Measurements from ENCODE around the gene KCNH3.

KCNH3 gene

GRCh38 chr12:49539406-49540228 lies 787 bp downstream of the KCNH3 start:
- no peak overlapping the region for H3K9ac ChIP-seq (ENCODE audit: low read depth, low read length)
- H3K27me3 ChIP-seq (ENCODE audit: control insufficient read depth, insufficient read depth, low read length) = peaks cover 99% of the 10 kb centered on the region
- H3K27ac ChIP-seq (ENCODE audit: low read depth, low read length) = no peak overlapping the region
- peaks cover 11% of the 10 kb centered on the region for H3K4me1 ChIP-seq (ENCODE audit: control insufficient read depth, insufficient read depth, low read length)
- H3K4me3 ChIP-seq (ENCODE audit: low read depth, low read length) = peak overlapping the region; percentile 41; the same call in 1 of the 2 replicates
- H3K36me3 ChIP-seq (ENCODE audit: control insufficient read depth, insufficient read depth, low read length) = no peaks in the 10 kb centered on the region
- no peaks in the 10 kb centered on the region for H3K9me3 ChIP-seq (ENCODE audit: control insufficient read depth, insufficient read depth, low read length)

GRCh38 chr12:49540229-49541139 lies 1.7 kb downstream of the KCNH3 start:
- H3K27ac ChIP-seq (ENCODE audit: low read depth, low read length) = no peak overlapping the region
- peaks cover 100% of the 10 kb centered on the region for H3K27me3 ChIP-seq (ENCODE audit: control insufficient read depth, insufficient read depth, low read length)
- no peaks in the 10 kb centered on the region for H3K9me3 ChIP-seq (ENCODE audit: control insufficient read depth, insufficient read depth, low read length)
- H3K4me1 ChIP-seq (ENCODE audit: control insufficient read depth, insufficient read depth, low read length) = peaks cover 11% of the 10 kb centered on the region
- no peaks in the 10 kb centered on the region for H3K36me3 ChIP-seq (ENCODE audit: control insufficient read depth, insufficient read depth, low read length)
- no peak overlapping the region for H3K9ac ChIP-seq (ENCODE audit: low read depth, low read length)
- no peak overlapping the region for H3K4me3 ChIP-seq (ENCODE audit: low read depth, low read length)

GRCh38 chr12:49541140-49541861 lies 2.5 kb downstream of the KCNH3 start:
- Histone ChIP-seq H3K4me3 (ENCODE audit: low read depth, low read length) (no peak overlapping the region), H3K27ac (ENCODE audit: low read depth, low read length) (no peak overlapping the region), H3K4me1 (ENCODE audit: control insufficient read depth, insufficient read depth, low read length) (peaks cover 11% of the 10 kb centered on the region), H3K27me3 (ENCODE audit: control insufficient read depth, insufficient read depth, low read length) (peaks cover 100% of the 10 kb centered on the region), H3K9me3 (ENCODE audit: control insufficient read depth, insufficient read depth, low read length) (no peaks in the 10 kb centered on the region), H3K36me3 (ENCODE audit: control insufficient read depth, insufficient read depth, low read length) (no peaks in the 10 kb centered on the region), H3K9ac (ENCODE audit: low read depth, low read length) (no peak overlapping the region)

- H3K27ac ChIP-seq (ENCODE audit: low read depth, low read length) = no peak overlapping the region
- H3K4me1 ChIP-seq (ENCODE audit: control insufficient read depth, insufficient read depth, low read length) = peaks cover 11% of the 10 kb centered on the region
- no peak overlapping the region for H3K9ac ChIP-seq (ENCODE audit: low read depth, low read length)
- peaks cover 95% of the 10 kb centered on the region for H3K27me3 ChIP-seq (ENCODE audit: control insufficient read depth, insufficient read depth, low read length)
- H3K4me3 ChIP-seq (ENCODE audit: low read depth, low read length) = no peak overlapping the region
- no peaks in the 10 kb centered on the region for H3K36me3 ChIP-seq (ENCODE audit: control insufficient read depth, insufficient read depth, low read length)
- no peaks in the 10 kb centered on the region for H3K9me3 ChIP-seq (ENCODE audit: control insufficient read depth, insufficient read depth, low read length)
Observed at GRCh38 chr12:49541911-49542505, 3.2 kb downstream of the KCNH3 start.

GRCh38 chr12:49542592-49543160 lies 3.8 kb downstream of the KCNH3 start:
- Histone ChIP-seq H3K9ac (ENCODE audit: low read depth, low read length) (no peak overlapping the region), H3K36me3 (ENCODE audit: control insufficient read depth, insufficient read depth, low read length) (no peaks in the 10 kb centered on the region), H3K27me3 (ENCODE audit: control insufficient read depth, insufficient read depth, low read length) (peaks cover 95% of the 10 kb centered on the region), H3K4me3 (ENCODE audit: low read depth, low read length) (no peak overlapping the region), H3K9me3 (ENCODE audit: control insufficient read depth, insufficient read depth, low read length) (no peaks in the 10 kb centered on the region), H3K27ac (ENCODE audit: low read depth, low read length) (no peak overlapping the region), H3K4me1 (ENCODE audit: control insufficient read depth, insufficient read depth, low read length) (peaks cover 6% of the 10 kb centered on the region)

GRCh38 chr12:49543221-49543913 lies 4.5 kb downstream of the KCNH3 start:
- Histone ChIP-seq H3K4me3 (ENCODE audit: low read depth, low read length) (0 out of 2 replicates have a peak overlapping the region, but pooled peaks have one; percentile 59), H3K27me3 (ENCODE audit: control insufficient read depth, insufficient read depth, low read length) (peaks cover 95% of the 10 kb centered on the region), H3K9me3 (ENCODE audit: control insufficient read depth, insufficient read depth, low read length) (no peaks in the 10 kb centered on the region), H3K4me1 (ENCODE audit: control insufficient read depth, insufficient read depth, low read length) (peaks cover 3% of the 10 kb centered on the region), H3K36me3 (ENCODE audit: control insufficient read depth, insufficient read depth, low read length) (no peaks in the 10 kb centered on the region), H3K27ac (ENCODE audit: low read depth, low read length) (no peak overlapping the region), H3K9ac (ENCODE audit: low read depth, low read length) (no peak overlapping the region)

GRCh38 chr12:49543914-49544815 lies 5.3 kb downstream of the KCNH3 start:
- Histone ChIP-seq H3K9me3 (ENCODE audit: control insufficient read depth, insufficient read depth, low read length) (no peaks in the 10 kb centered on the region), H3K36me3 (ENCODE audit: control insufficient read depth, insufficient read depth, low read length) (no peaks in the 10 kb centered on the region), H3K4me1 (ENCODE audit: control insufficient read depth, insufficient read depth, low read length) (peaks cover 7% of the 10 kb centered on the region), H3K9ac (ENCODE audit: low read depth, low read length) (no peak overlapping the region), H3K27ac (ENCODE audit: low read depth, low read length) (no peak overlapping the region), H3K4me3 (ENCODE audit: low read depth, low read length) (peak overlapping the region; percentile 59), H3K27me3 (ENCODE audit: control insufficient read depth, insufficient read depth, low read length) (peaks cover 95% of the 10 kb centered on the region)

GRCh38 chr12:49545815-49546214 lies 7.0 kb downstream of the KCNH3 start:
- Histone ChIP-seq H3K27me3 (ENCODE audit: control insufficient read depth, insufficient read depth, low read length) (peaks cover 95% of the 10 kb centered on the region), H3K9ac (ENCODE audit: low read depth, low read length) (no peak overlapping the region), H3K36me3 (ENCODE audit: control insufficient read depth, insufficient read depth, low read length) (no peaks in the 10 kb centered on the region), H3K4me1 (ENCODE audit: control insufficient read depth, insufficient read depth, low read length) (peaks cover 10% of the 10 kb centered on the region), H3K27ac (ENCODE audit: low read depth, low read length) (no peak overlapping the region), H3K9me3 (ENCODE audit: control insufficient read depth, insufficient read depth, low read length) (no peaks in the 10 kb centered on the region), H3K4me3 (ENCODE audit: low read depth, low read length) (no peak overlapping the region)

GRCh38 chr12:49546481-49546880 lies 7.7 kb downstream of the KCNH3 start:
- H3K36me3 ChIP-seq (ENCODE audit: control insufficient read depth, insufficient read depth, low read length) = no peaks in the 10 kb centered on the region
- no peaks in the 10 kb centered on the region for H3K9me3 ChIP-seq (ENCODE audit: control insufficient read depth, insufficient read depth, low read length)
- no peak overlapping the region for H3K4me3 ChIP-seq (ENCODE audit: low read depth, low read length)
- no peak overlapping the region for H3K27ac ChIP-seq (ENCODE audit: low read depth, low read length)
- H3K27me3 ChIP-seq (ENCODE audit: control insufficient read depth, insufficient read depth, low read length) = peaks cover 91% of the 10 kb centered on the region
- H3K9ac ChIP-seq (ENCODE audit: low read depth, low read length) = no peak overlapping the region
- H3K4me1 ChIP-seq (ENCODE audit: control insufficient read depth, insufficient read depth, low read length) = peaks cover 10% of the 10 kb centered on the region

Measured in HUES48 (cell line).